A549 (cell line): ENCODE measurements around the gene CARNS1. TPM values are rescaled to one million over a fixed set of nuclear protein-coding genes. Genes with fewer than 3 reads are reported as not detected.

Source experiments
- ATAC-seq, 2 experiments: fragments of 200-7000 bp in 1 of 2; fragments of >200 bp in 1 of 2; cut with Nextera tagmentation in 1 of 2; cut with Tn5 transposase in 1 of 2; 3 replicates each; pipeline versions ENCODE4 v1.8.0 to v1.9.1; 2018 to 2020; ENCODE audit warnings: mild to moderate bottlenecking in 1 of 2, moderate library complexity in 1 of 2
- CTCF ChIA-PET: fragments of 300-600 bp; sonication (Branson Sonifier 250); formaldehyde crosslinking; extraction: SDS; loops from one replicate; lab custom pipeline; 2021; ENCODE audit warnings: antibody characterized with exemption, inconsistent platforms; lab: Yijun Ruan, JAX
- POLR2A ChIA-PET: fragments of 350-600 bp; formaldehyde crosslinking; extraction: SDS; loops from one replicate; lab custom pipeline; 2021; ENCODE audit warnings: antibody characterized with exemption, inconsistent platforms; lab: Yijun Ruan, JAX
- DNase-seq, 2 experiments: peaks; one replicate each; pipeline versions ENCODE4 v3.0.0 to v3.0.0-alpha.2; 2011 to 2016; ENCODE audit warnings: low read depth in 1 of 2, low spot score in 1 of 2
- FAIRE-seq: peaks from 2 replicates; lab custom pipeline; 2011; peaks lifted over from hg19 to GRCh38; lab: Jason Lieb, UNC
- H3K27ac ChIP-seq, 2 experiments: fragments of >200 bp; sonication (Bioruptor Twin); formaldehyde crosslinking; 3 replicates each; pipeline ENCODE4 v1.5.1; 2016 to 2017
- H3K4me1 ChIP-seq: fragments of >200 bp; sonication (Bioruptor Twin); formaldehyde crosslinking; 3 replicates; pipeline ENCODE4 v1.6.1; 2016
- H3K4me2 ChIP-seq: fragments of >200 bp; sonication (Bioruptor Twin); formaldehyde crosslinking; 3 replicates; pipeline ENCODE4 v1.6.1; 2016
- H3K4me3 ChIP-seq: fragments of >200 bp; sonication (Bioruptor Twin); formaldehyde crosslinking; 3 replicates; pipeline ENCODE4 v1.5.1; 2016
- H3K9me3 ChIP-seq: fragments of >200 bp; sonication (Bioruptor Twin); formaldehyde crosslinking; 3 replicates; pipeline ENCODE4 v1.6.1; 2016
- CBX8 ChIP-seq: fragments of 200-600 bp; sonication (generic); IDR thresholded peaks from 2 replicates; pipeline ENCODE4 v1.6.1; 2016
- EHMT2 ChIP-seq: fragments of 200-600 bp; sonication (generic); IDR thresholded peaks from 2 replicates; pipeline ENCODE4 v1.6.1; 2016; ENCODE audit warnings: antibody characterized with exemption, low read depth, mild to moderate bottlenecking, moderate library complexity
- HEYL ChIP-seq: fragments of 250-450 bp; sonication (Bioruptor Pico); IDR thresholded peaks from 2 replicates; pipeline ENCODE4 v1.8.0; 2021; ENCODE audit warnings: mild to moderate bottlenecking, moderate library complexity
- KDM1A ChIP-seq: fragments of 200-600 bp; sonication (generic); IDR thresholded peaks from 2 replicates; pipeline ENCODE4 v1.6.1; 2016; ENCODE audit warnings: low read depth, mild to moderate bottlenecking
- KDM5A ChIP-seq: fragments of 200-600 bp; sonication (generic); IDR thresholded peaks from 2 replicates; pipeline ENCODE4 v1.6.1; 2016; ENCODE audit warnings: antibody characterized with exemption, mild to moderate bottlenecking
- MAFK ChIP-seq: fragments of 450-650 bp; IDR thresholded peaks from 2 replicates; pipeline ENCODE4 v1.6.1; 2014; ENCODE audit not compliant: partially characterized antibody
- NR3C1 ChIP-seq: fragments of >200 bp; sonication (Bioruptor Twin); formaldehyde crosslinking; IDR thresholded peaks from 3 replicates; pipeline ENCODE4 v1.6.1; 2017
- PHF8 ChIP-seq: fragments of 200-600 bp; sonication (generic); IDR thresholded peaks from 2 replicates; pipeline ENCODE4 v1.6.1; 2016; ENCODE audit warnings: low read depth, mild to moderate bottlenecking, antibody characterized with exemption, moderate library complexity, borderline replicate concordance
- POLR2A ChIP-seq: IDR thresholded peaks from 2 replicates; pipeline ENCODE4 v1.6.1; 2012; ENCODE audit warnings: mild to moderate bottlenecking, low read length
- POLR2AphosphoS2 ChIP-seq: conservative IDR thresholded peaks from 2 replicates; pipeline ENCODE4 v1.6.1; 2012; ENCODE audit warnings: low read length, improper control_type of control experiment, inconsistent platforms
- RCOR1 ChIP-seq: fragments of 150-350 bp; IDR thresholded peaks from 2 replicates; pipeline ENCODE4 v1.6.1; 2014; ENCODE audit warnings: antibody characterized with exemption, low read length, low read depth
- SMC3 ChIP-seq: fragments of >200 bp; sonication (Bioruptor Twin); formaldehyde crosslinking; IDR thresholded peaks from 3 replicates; pipeline ENCODE4 v1.6.1; 2018; ENCODE audit warnings: inconsistent platforms
- SREBF2 ChIP-seq: fragments of 450-650 bp; IDR thresholded peaks from 2 replicates; pipeline ENCODE4 v1.6.1; 2014; ENCODE audit warnings: mild to moderate bottlenecking, moderate library complexity
- TP53 ChIP-seq: fragments of 250-450 bp; sonication (Bioruptor Pico); IDR thresholded peaks from 2 replicates; pipeline ENCODE4 v1.5.0; 2021; ENCODE audit warnings: mild to moderate bottlenecking, moderate library complexity
- ZFP36 ChIP-seq: fragments of 450-650 bp; IDR thresholded peaks from 2 replicates; pipeline ENCODE4 v1.6.1; 2014; ENCODE audit warnings: borderline replicate concordance; ENCODE audit not compliant: partially characterized antibody
- ZNF302 ChIP-seq: fragments of 250-450 bp; sonication (Bioruptor Pico); IDR thresholded peaks from 2 replicates; pipeline ENCODE4 v1.9.0; 2021; ENCODE audit warnings: inconsistent platforms, mild to moderate bottlenecking, moderate library complexity
- WGBS: methylation state at CpG from one replicate; pipeline ENCODE4 v1.1.6; 2017; ENCODE audit errors: missing lambda C conversion rate; 5-methylcytosine and 5-hydroxymethylcytosine counted together
- polyA plus RNA-seq, 4 experiments: library from polyadenylated mRNA; depleted of rRNA in 3 of 4; stranded (reverse); fragments of >200 nt; fragmentation: RNase III in 1 of 4; extraction: RNeasy Plus Mini Kit Qiagen cat#74134 plus additional on column Dnase treatment in 1 of 4; gene quantifications; 2 replicates in 3 of 4; 3 replicates in 1 of 4; pipeline ENCODE4 v1.2.3, GENCODE V29; 2011 to 2017
- TF ChIP-seq, protein P1 (sequence below): fragments of 250-450 bp; sonication (Bioruptor Pico); IDR thresholded peaks from 2 replicates; pipeline ENCODE4 v1.5.0; 2021; ENCODE audit warnings: mild to moderate bottlenecking, moderate library complexity, borderline replicate concordance
- TF ChIP-seq, protein P2 (sequence below): fragments of >200 bp; sonication (Bioruptor Twin); formaldehyde crosslinking; IDR thresholded peaks from 3 replicates; pipeline ENCODE4 v1.5.1; 2016
- TF ChIP-seq, protein P3 (sequence below): IDR thresholded peaks from 2 replicates; pipeline ENCODE4 v1.6.1; 2012
- TF ChIP-seq, protein P4 (sequence below): IDR thresholded peaks from 2 replicates; pipeline ENCODE4 v1.6.1; 2012
- TF ChIP-seq, protein P5 (sequence below): fragments of 450-650 bp; IDR thresholded peaks from 2 replicates; pipeline ENCODE4 v1.6.1; 2014; ENCODE audit warnings: antibody characterized with exemption
- TF ChIP-seq, protein P6 (sequence below): fragments of 250-450 bp; sonication (Bioruptor Pico); IDR thresholded peaks from 2 replicates; pipeline ENCODE4 v1.5.0; 2020; ENCODE audit warnings: low read depth, mild to moderate bottlenecking, moderate library complexity

CARNS1 gene
- polyA plus RNA-seq, 2 of the 4 experiments (the other 2 are of a cell fraction): 0.08 to 0.10 TPM

DNA sequence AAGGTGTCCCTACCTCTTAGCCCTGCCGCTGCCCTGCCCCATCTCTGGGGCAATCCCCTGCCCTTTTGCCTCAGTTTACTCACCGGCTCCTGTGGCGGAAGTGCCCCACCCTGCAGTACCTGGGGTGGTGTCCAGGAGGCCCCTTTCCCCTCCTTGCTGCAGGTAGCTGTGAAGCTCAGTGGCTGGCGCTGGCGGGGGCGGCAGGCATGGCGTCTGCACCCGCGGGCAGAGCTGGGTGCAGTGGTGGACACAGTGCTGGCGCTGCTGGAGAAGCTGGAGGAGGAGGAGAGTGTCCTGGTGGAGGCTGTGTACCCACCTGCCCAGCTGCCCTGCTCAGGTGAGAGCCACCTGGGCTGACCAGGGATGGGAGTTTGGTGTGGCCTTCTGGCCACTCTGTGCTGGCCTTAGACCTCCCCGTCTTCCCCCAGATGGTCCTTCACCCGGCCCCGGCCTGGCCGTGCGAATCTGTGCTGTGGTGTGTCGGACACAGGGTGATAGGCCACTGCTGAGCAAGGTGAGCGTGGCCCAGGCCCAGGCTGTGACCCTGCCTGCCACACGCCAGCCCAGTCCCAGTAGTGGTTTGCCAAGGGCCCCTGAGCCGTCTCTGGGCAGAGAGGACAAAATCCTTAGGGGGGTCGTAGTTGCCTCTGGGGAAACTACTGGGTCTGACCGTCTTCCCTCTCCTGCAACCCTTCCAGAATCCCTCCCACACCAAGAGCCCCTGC, 4.0 kb downstream of the CARNS1 start:
- no peaks in the 10 kb centered on the region for H3K9me3 ChIP-seq
- FAIRE-seq (no peak), DNase-seq (no peak), ATAC-seq (no peak)
- no peak overlapping the region for H3K4me3 ChIP-seq
- H3K4me2 ChIP-seq: peak overlapping the region; percentile 97; the same call in 1 of the 3 replicates
- 94% methylated on average over 13 of the region's 21 CpGs for WGBS
- TF ChIP-seq PHF8 (no peak), POLR2AphosphoS2 (no peak)
- peaks cover 37% of the 10 kb centered on the region for H3K4me1 ChIP-seq
- H3K27ac ChIP-seq: no peak overlapping the region; a peak in 2 of 6 replicates
- POLR2A ChIA-PET: interaction anchor here (1.7 to 1.8 kb wide), 2 partner anchors 18 kb away, joined by 8 to 12 read pairs; partner anchors contain the start of gene PPP1CA
- CTCF ChIA-PET: interaction anchor here (0.6 to 4.2 kb wide), 7 partner anchors 9 to 68 kb away, joined by 3 to 30 read pairs (median 4); partner anchors contain the start of genes PPP1CA, RPS6KB2 and TBC1D10C

DNA sequence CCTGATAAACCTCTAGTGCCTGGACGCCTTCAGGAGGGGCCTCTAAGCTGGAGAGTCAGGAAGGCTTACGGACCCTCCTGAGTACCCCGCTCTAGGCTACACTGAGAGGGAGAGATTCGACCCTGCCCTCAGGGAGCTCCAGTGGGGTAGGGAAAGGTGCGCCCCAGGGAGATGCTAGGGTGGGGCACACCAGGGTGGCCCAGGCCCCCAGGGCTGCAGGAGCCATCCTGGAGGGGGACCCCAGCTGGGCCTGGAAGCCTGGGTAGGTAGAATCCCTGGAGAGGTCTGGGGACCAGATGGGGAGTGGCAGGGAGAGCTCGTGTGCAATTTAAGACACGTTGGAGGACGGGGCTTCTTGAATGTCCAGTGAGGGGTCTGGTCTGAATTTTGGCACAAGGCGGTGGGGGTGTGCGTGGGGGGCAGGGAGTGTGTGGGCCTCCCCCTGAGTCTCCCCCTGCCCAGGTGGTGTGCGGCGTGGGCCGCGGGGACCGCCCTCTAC, 4.7 kb downstream of the CARNS1 start:
- H3K4me2 ChIP-seq: peak overlapping the region; percentile 97
- H3K4me1 ChIP-seq: peaks cover 32% of the 10 kb centered on the region
- 27% methylated on average over 8 of the region's 15 CpGs for WGBS
- ChIA-PET POLR2A (interaction anchor here (1.1 to 1.7 kb wide), 4 partner anchors 19 to 131 kb away, joined by 4 to 12 read pairs (median 5); partner anchors contain the start of genes AIP, ANKRD13D, POLD4 and PPP1CA), CTCF (interaction anchor here (1.0 to 4.2 kb wide), 4 partner anchors 15 to 48 kb away, joined by 3 to 30 read pairs (median 5); partner anchors contain the start of genes PPP1CA and TBC1D10C)
- no peak for FAIRE-seq
- no peak for DNase-seq
- H3K9me3 ChIP-seq: no peaks in the 10 kb centered on the region
- peak overlapping the region; percentile 75 to 90 for H3K27ac ChIP-seq
- H3K4me3 ChIP-seq: peak overlapping the region; percentile 57
- TF ChIP-seq PHF8 (no peak), EHMT2 (no peak), KDM1A (no peak), NR3C1 (no peak), MAFK (no peak), HEYL (CRISPR knock-in tag) (no peak), ZFP36 (no peak)
- peak in 1 of 2 experiments; percentile 1; a peak in 1 of 6 replicates for ATAC-seq

DNA sequence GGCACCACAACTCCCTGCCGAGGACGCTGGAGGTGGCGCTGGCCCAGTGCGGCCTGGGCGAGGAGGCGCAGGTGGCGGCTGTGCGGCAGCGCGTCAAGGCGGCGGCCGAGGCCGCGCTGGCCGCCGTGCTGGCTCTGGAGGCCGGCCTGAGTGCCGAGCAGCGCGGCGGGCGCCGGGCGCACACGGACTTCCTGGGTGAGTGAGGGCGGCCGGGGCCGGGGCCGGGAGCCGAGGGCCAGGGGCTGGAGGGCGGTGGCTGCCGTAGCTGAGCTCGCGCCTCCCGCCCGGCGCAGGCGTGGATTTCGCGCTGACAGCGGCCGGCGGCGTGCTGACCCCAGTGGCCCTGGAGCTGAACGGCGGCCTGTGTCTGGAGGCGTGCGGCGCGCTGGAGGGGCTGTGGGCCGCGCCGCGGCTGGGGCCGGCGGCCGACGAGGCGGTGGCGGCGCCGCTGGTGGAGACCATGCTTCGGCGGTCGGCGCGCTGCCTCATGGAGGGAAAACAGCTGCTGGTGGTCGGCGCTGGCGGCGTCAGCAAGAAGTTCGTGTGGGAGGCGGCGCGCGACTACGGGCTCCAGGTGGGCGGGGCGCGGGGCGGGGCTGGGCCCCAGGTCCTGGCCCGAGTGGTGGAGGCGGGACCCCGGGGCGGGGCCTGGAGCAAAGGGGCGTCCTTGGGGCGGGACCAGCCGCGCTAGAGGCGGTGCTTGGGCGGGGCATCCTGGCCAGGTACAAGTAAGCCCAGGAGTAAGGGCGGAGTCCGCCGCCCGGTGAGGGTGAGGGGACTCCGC, 5.4 kb downstream of the CARNS1 start:
- peak overlapping the region; percentile 57 for H3K4me3 ChIP-seq
- CTCF ChIA-PET: interaction anchor here (0.6 to 4.2 kb wide), 5 partner anchors 16 to 74 kb away, joined by 3 to 30 read pairs (median 4); partner anchors contain the start of genes PPP1CA and TBC1D10C
- WGBS: 1% methylated on average over 12 of the region's 97 CpGs
- FAIRE-seq (no peak), ATAC-seq (peak; percentile 68 to 89), DNase-seq (peak; percentile 80 to 92)
- peak overlapping the region; percentile 97 for H3K4me2 ChIP-seq
- H3K4me1 ChIP-seq: peaks cover 26% of the 10 kb centered on the region
- peak overlapping the region; percentile 75 to 90 for H3K27ac ChIP-seq
- H3K9me3 ChIP-seq: no peaks in the 10 kb centered on the region
- POLR2A ChIA-PET: interaction anchor here (0.7 to 1.7 kb wide), 5 partner anchors 9 to 132 kb away, joined by 3 to 12 read pairs (median 5); partner anchors contain the start of genes AIP, ANKRD13D, POLD4 and PPP1CA
- TF ChIP-seq CBX8: no peak
- TF ChIP-seq ZFP36: no peak
- TF ChIP-seq, protein P1, sequence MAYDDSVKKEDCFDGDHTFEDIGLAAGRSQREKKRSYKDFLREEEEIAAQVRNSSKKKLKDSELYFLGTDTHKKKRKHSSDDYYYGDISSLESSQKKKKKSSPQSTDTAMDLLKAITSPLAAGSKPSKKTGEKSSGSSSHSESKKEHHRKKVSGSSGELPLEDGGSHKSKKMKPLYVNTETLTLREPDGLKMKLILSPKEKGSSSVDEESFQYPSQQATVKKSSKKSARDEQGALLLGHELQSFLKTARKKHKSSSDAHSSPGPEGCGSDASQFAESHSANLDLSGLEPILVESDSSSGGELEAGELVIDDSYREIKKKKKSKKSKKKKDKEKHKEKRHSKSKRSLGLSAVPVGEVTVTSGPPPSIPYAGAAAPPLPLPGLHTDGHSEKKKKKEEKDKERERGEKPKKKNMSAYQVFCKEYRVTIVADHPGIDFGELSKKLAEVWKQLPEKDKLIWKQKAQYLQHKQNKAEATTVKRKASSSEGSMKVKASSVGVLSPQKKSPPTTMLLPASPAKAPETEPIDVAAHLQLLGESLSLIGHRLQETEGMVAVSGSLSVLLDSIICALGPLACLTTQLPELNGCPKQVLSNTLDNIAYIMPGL (CRISPR knock-in tag): no peak
- TF ChIP-seq POLR2A: peak; percentile 61
- no peak; the same call in 1 of the 2 replicates for TF ChIP-seq PHF8
- TF ChIP-seq, protein P2, sequence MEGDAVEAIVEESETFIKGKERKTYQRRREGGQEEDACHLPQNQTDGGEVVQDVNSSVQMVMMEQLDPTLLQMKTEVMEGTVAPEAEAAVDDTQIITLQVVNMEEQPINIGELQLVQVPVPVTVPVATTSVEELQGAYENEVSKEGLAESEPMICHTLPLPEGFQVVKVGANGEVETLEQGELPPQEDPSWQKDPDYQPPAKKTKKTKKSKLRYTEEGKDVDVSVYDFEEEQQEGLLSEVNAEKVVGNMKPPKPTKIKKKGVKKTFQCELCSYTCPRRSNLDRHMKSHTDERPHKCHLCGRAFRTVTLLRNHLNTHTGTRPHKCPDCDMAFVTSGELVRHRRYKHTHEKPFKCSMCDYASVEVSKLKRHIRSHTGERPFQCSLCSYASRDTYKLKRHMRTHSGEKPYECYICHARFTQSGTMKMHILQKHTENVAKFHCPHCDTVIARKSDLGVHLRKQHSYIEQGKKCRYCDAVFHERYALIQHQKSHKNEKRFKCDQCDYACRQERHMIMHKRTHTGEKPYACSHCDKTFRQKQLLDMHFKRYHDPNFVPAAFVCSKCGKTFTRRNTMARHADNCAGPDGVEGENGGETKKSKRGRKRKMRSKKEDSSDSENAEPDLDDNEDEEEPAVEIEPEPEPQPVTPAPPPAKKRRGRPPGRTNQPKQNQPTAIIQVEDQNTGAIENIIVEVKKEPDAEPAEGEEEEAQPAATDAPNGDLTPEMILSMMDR: no peak
- TF ChIP-seq KDM1A: no peak
- TF ChIP-seq TP53 (CRISPR knock-in tag): no peak
- TF ChIP-seq, protein P3, sequence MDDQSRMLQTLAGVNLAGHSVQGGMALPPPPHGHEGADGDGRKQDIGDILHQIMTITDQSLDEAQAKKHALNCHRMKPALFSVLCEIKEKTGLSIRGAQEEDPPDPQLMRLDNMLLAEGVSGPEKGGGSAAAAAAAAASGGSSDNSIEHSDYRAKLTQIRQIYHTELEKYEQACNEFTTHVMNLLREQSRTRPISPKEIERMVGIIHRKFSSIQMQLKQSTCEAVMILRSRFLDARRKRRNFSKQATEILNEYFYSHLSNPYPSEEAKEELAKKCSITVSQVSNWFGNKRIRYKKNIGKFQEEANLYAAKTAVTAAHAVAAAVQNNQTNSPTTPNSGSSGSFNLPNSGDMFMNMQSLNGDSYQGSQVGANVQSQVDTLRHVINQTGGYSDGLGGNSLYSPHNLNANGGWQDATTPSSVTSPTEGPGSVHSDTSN: no peak
- no peak for TF ChIP-seq ZNF302
- TF ChIP-seq POLR2AphosphoS2: no peak
- TF ChIP-seq, protein P4, sequence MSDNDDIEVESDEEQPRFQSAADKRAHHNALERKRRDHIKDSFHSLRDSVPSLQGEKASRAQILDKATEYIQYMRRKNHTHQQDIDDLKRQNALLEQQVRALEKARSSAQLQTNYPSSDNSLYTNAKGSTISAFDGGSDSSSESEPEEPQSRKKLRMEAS: peak; percentile 47; the same call in 1 of the 2 replicates
- TF ChIP-seq, protein P5, sequence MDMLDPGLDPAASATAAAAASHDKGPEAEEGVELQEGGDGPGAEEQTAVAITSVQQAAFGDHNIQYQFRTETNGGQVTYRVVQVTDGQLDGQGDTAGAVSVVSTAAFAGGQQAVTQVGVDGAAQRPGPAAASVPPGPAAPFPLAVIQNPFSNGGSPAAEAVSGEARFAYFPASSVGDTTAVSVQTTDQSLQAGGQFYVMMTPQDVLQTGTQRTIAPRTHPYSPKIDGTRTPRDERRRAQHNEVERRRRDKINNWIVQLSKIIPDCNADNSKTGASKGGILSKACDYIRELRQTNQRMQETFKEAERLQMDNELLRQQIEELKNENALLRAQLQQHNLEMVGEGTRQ: no peak
- TF ChIP-seq SMC3: no peak
- TF ChIP-seq RCOR1: no peak
- TF ChIP-seq KDM5A: no peak
- TF ChIP-seq, protein P6, sequence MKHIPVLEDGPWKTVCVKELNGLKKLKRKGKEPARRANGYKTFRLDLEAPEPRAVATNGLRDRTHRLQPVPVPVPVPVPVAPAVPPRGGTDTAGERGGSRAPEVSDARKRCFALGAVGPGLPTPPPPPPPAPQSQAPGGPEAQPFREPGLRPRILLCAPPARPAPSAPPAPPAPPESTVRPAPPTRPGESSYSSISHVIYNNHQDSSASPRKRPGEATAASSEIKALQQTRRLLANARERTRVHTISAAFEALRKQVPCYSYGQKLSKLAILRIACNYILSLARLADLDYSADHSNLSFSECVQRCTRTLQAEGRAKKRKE: no peak
- TF ChIP-seq SREBF2: no peak
